ENCODE data around the gene KMO.

KMO gene

GRCh38 chr1:241485554-241485992, 46.6 kb upstream of the KMO start:
- Histone ChIP-seq H3K9ac (ENCODE audit: low read length) (no peak overlapping the region), H3K4me2 (ENCODE audit: low read depth, low read length, poor library complexity, severe bottlenecking) (no peak overlapping the region), H3K9me2 (replicated peaks; ENCODE audit: insufficient read depth, low read length) (no peaks in the 10 kb centered on the region)

DNA sequence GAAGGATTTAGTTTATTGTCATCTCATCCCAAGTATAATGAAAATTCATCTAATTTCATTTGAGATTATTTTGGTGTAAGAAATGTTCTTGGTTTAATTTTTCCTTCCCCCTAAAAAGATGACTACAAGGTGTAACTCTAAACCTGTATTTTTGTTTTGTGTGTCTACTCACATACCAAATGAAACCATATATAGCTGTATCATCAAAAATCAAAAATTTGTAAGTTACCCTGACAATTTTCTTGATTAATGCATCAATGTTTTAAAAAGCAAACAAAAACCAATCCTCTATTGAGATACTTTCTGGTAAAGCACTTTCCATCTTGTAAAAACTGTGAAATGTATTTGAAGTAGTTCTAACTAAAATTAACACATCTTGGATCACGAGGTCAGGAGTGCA, 43.4 kb upstream of the KMO start:
- no peaks in the 10 kb centered on the region for H3K36me3 ChIP-seq (ENCODE audit: low read length)
- H4K20me1 ChIP-seq (ENCODE audit: low read depth, low read length), result no peaks in the 10 kb centered on the region
- H3K9ac ChIP-seq (ENCODE audit: low read length), result no peak overlapping the region
- no peak overlapping the region for H2AFZ ChIP-seq (ENCODE audit: low read depth, low read length, severe bottlenecking)
- no peaks in the 10 kb centered on the region for H3K27me3 ChIP-seq (ENCODE audit: low read length)
- no peaks in the 10 kb centered on the region for H3F3A ChIP-seq (ENCODE audit: insufficient read depth)
- TF ChIP-seq EZH2phosphoT487 (conservative IDR thresholded peaks at IDR 0.05; ENCODE audit: low read length), result no peak
- no peak for TF ChIP-seq CTCF (IDR thresholded peaks at IDR 0.05; ENCODE audit: insufficient read depth, low read length, poor library complexity, severe bottlenecking)
- no peak overlapping the region for H3K4me2 ChIP-seq (ENCODE audit: low read depth, low read length, poor library complexity, severe bottlenecking)
- H3K4me3 ChIP-seq (ENCODE audit: insufficient read depth, low read length, poor library complexity, severe bottlenecking), result no peak overlapping the region
- no peaks in the 10 kb centered on the region for H3K79me2 ChIP-seq (ENCODE audit: insufficient read depth, low read length)
- H3K9me2 ChIP-seq (replicated peaks; ENCODE audit: insufficient read depth, low read length), result no peaks in the 10 kb centered on the region
- no peak overlapping the region for H3K27ac ChIP-seq (ENCODE audit: low read depth, low read length)
- H3K9me3 ChIP-seq (ENCODE audit: insufficient read depth, low read length), result no peaks in the 10 kb centered on the region

More at GRCh38 chr1:241485554-241485992, 46.6 kb upstream of the KMO start:
- no peaks in the 10 kb centered on the region for H3F3A ChIP-seq (ENCODE audit: insufficient read depth)
- TF ChIP-seq CTCF (IDR thresholded peaks at IDR 0.05; ENCODE audit: insufficient read depth, low read length, poor library complexity, severe bottlenecking) (peak; percentile 62), EZH2phosphoT487 (conservative IDR thresholded peaks at IDR 0.05; ENCODE audit: low read length) (no peak)
- no peaks in the 10 kb centered on the region for H4K20me1 ChIP-seq (ENCODE audit: low read depth, low read length)
- H3K79me2 ChIP-seq (ENCODE audit: insufficient read depth, low read length), result no peaks in the 10 kb centered on the region
- no peak overlapping the region for H2AFZ ChIP-seq (ENCODE audit: low read depth, low read length, severe bottlenecking)
- H3K9me3 ChIP-seq (ENCODE audit: insufficient read depth, low read length), result no peaks in the 10 kb centered on the region
- no peak overlapping the region for H3K27ac ChIP-seq (ENCODE audit: low read depth, low read length)
- H3K27me3 ChIP-seq (ENCODE audit: low read length), result no peaks in the 10 kb centered on the region
- H3K4me3 ChIP-seq (ENCODE audit: insufficient read depth, low read length, poor library complexity, severe bottlenecking), result no peak overlapping the region
- no peaks in the 10 kb centered on the region for H3K36me3 ChIP-seq (ENCODE audit: low read length)

- H3K36me3 ChIP-seq (ENCODE audit: low read length), result peaks cover 28% of the 10 kb centered on the region; the same call in 1 of the 2 replicates
- H3K4me3 ChIP-seq (ENCODE audit: insufficient read depth, low read length, poor library complexity, severe bottlenecking), result no peak overlapping the region
- H3K9me2 ChIP-seq (replicated peaks; ENCODE audit: insufficient read depth, low read length), result no peaks in the 10 kb centered on the region
- H3K9me3 ChIP-seq (ENCODE audit: insufficient read depth, low read length), result no peaks in the 10 kb centered on the region
- no peak overlapping the region for H3K4me2 ChIP-seq (ENCODE audit: low read depth, low read length, poor library complexity, severe bottlenecking)
- no peak overlapping the region for H2AFZ ChIP-seq (ENCODE audit: low read depth, low read length, severe bottlenecking)
- no peaks in the 10 kb centered on the region; the same call in 1 of the 2 replicates for H3F3A ChIP-seq (ENCODE audit: insufficient read depth)
- no peak overlapping the region for H3K27ac ChIP-seq (ENCODE audit: low read depth, low read length)
- no peaks in the 10 kb centered on the region for H4K20me1 ChIP-seq (ENCODE audit: low read depth, low read length)
- no peak overlapping the region for H3K9ac ChIP-seq (ENCODE audit: low read length)
- no peaks in the 10 kb centered on the region for H3K79me2 ChIP-seq (ENCODE audit: insufficient read depth, low read length)
- TF ChIP-seq EZH2phosphoT487 (conservative IDR thresholded peaks at IDR 0.05; ENCODE audit: low read length) (no peak), CTCF (IDR thresholded peaks at IDR 0.05; ENCODE audit: insufficient read depth, low read length, poor library complexity, severe bottlenecking) (no peak)
- H3K27me3 ChIP-seq (ENCODE audit: low read length), result no peaks in the 10 kb centered on the region
These were observed 36.4 kb upstream of the KMO start for GRCh38 chr1:241495741-241496140.

Measured in SU-DHL-6 (cell line).